EL (cell line): Measurements from ENCODE around the gene RUFY3.
A peak's percentile ranks its signal among the peaks of the same experiment; 100 is the strongest.
"Not testable (repeated sequence)": the region's sequence is repeated elsewhere in the genome, so short reads cannot be mapped to it uniquely, and the experiment has no call there.

Source experiments
- DNase-seq: peaks from one replicate; pipeline ENCODE4 v3.0.0-alpha.2; 2016

The RUFY3 gene

DNA sequence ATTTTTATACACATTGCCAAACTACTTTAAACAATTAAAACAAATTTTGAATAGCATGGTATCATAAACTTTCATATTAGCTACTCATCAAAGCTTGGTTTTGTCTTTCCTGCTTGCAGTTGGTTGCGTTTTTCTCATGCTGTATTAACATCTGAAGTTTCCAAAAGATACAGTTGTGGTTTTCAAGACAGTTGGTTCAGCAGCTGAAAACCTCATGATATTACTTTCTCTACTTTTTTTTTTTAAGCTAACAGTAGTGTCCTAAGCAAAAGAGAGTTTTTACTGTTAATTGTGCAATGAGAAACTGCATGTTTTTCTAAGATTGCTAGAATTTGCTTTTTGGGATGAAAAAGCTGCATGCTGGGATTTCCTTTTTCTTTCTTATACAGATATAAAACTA lies 15.2 kb downstream of the RUFY3 start:
- DNase-seq = no peak

- DNase-seq = no peak
These were observed 15.6 kb downstream of the RUFY3 start for GRCh38 chr4:70737409-70737808.

- DNase-seq = no peak
These were observed 18.0 kb downstream of the RUFY3 start for GRCh38 chr4:70739496-70740337.

DNA sequence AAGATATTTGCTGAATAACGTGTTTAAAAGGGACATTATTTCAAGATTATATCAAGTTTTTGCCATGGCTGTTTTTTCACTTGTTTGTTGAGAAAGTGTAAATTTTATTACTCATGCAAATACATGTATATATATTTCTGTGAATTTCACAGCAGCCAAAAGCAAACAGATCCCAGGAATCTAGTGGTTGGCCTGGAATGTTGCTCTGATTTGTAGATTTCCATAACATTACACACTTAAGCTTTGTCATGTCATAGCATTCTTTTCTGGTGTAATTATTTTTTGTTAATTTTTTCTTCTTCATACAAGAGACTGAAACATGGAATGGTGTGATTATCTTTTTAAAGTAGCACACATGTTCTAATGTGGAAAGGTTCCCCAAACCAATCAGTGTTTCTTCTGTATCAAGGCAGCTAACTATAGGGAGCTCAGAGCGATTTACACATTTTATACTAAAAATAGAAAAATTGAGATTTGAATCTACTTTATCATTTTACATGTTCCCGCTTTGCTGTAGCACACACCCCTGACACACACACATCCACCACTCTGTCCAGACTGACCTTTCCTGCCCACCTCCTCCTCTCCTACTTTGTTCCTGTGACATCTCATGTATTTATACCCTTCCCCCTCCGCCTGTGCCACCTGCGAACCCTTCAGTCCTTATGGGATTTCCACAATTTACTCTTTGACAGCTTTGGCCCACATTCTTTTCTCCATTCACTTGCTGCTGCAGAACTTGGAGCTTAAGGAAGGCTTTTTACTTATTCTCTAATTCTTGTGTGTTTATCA lies 20.3 kb downstream of the RUFY3 start:
- no peak for DNase-seq

- no peak for DNase-seq
These were observed 22.0 kb downstream of the RUFY3 start for GRCh38 chr4:70743731-70744130.

- DNase-seq = peak; percentile 52
These were observed 24.5 kb downstream of the RUFY3 start for GRCh38 chr4:70746179-70746839.

GRCh38 chr4:70747874-70748273 lies 26.1 kb downstream of the RUFY3 start:
- peak; percentile 41 for DNase-seq

GRCh38 chr4:70749313-70749712 lies 27.5 kb downstream of the RUFY3 start:
- no peak for DNase-seq

GRCh38 chr4:70752236-70752635 lies 30.5 kb downstream of the RUFY3 start:
- no peak for DNase-seq

- DNase-seq = no peak
These were observed 31.9 kb downstream of the RUFY3 start for GRCh38 chr4:70753630-70754029.

- no peak for DNase-seq
These were observed 32.7 kb downstream of the RUFY3 start for GRCh38 chr4:70754470-70754869.

- DNase-seq = no peak
These were observed 33.4 kb downstream of the RUFY3 start for GRCh38 chr4:70754990-70755688.

- no peak for DNase-seq
These were observed 37.4 kb downstream of the RUFY3 start for GRCh38 chr4:70759126-70759525.

- no peak for DNase-seq
These were observed 37.9 kb downstream of the RUFY3 start for GRCh38 chr4:70759627-70760026.

DNA sequence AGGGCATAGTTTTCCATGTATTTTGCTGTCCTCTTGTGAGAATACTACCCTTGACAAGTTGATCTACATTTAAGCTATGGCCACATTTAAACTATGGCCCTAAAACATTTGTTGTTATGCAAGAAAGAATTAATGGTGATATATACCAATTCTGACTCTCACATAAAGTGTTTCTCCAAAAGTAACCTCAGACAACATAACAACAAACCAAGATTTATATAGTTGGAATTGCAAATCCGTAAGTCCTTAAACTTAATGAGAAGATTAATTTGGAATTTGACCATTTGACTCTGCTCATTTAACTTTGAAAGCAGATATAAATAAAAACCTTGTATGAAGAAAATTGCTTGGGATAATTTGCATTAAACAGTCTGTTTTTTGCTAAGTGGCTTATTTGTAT lies 38.9 kb downstream of the RUFY3 start:
- no peak for DNase-seq

- DNase-seq = peak; percentile 34
These were observed 39.6 kb downstream of the RUFY3 start for GRCh38 chr4:70761276-70761816.

GRCh38 chr4:70765368-70765767 lies 43.6 kb downstream of the RUFY3 start:
- no peak for DNase-seq

GRCh38 chr4:70768301-70768948 lies 46.7 kb downstream of the RUFY3 start:
- DNase-seq = peak; percentile 46

- DNase-seq = not testable (repeated sequence)
These were observed 47.6 kb downstream of the RUFY3 start for GRCh38 chr4:70769396-70769795.

DNA sequence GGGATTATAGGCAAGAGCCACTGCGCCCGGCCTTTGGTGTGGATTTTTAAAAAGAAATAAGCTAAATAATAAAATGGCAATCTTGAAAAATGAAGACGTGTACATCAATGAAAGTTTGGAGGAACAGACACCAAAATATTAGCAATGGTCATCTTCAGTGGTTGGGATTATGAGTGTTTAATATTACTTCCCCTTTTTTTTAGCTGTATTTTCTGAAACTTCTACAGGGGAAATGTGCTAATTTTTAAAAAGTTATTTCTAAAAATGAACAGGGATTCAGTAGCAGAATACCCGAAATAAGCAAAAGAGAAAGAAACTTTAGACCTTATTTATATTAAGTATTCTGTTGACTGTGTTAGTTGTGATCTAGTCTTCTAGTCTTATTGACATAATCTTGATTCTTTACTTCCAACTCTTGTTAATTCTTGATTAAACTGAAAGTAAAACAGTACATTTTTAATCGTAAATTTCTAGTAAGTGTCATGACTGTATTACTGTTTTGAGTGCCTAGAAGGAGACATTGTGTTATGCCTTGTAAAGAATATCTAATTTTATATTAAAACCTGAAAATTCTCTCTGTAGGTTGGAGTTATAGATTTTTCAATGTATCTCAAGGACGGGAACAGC lies 51.3 kb downstream of the RUFY3 start:
- DNase-seq = no peak

DNA sequence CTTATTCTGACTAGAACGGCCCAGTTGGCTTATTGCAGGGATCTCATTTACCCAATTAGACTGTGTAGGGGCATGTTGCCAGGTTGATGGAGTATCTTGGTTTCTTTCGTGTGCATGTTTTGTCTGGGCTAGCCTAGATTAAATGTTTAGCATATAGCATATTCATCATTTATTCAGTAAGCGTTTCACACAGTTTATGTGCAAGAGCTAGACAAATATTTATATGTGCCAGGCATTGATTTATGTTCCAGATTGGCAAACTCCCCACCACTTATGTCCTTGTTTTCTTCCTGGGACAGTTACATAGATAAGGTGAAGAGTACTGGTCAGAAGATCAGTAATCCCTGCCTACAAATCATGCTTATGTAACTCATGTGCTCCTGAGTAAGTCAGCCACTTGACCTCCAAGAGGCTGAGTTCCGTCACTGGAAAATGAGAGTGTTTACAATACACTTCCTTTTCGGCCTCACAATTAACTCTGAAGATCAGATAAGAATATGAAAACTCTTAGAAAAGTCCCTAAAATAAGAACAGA lies 57.2 kb downstream of the RUFY3 start:
- DNase-seq = no peak
